Measurements from ENCODE around the gene EMC9.
A peak's percentile ranks its signal among the peaks of the same experiment; 100 is the strongest.

The EMC9 gene

DNA sequence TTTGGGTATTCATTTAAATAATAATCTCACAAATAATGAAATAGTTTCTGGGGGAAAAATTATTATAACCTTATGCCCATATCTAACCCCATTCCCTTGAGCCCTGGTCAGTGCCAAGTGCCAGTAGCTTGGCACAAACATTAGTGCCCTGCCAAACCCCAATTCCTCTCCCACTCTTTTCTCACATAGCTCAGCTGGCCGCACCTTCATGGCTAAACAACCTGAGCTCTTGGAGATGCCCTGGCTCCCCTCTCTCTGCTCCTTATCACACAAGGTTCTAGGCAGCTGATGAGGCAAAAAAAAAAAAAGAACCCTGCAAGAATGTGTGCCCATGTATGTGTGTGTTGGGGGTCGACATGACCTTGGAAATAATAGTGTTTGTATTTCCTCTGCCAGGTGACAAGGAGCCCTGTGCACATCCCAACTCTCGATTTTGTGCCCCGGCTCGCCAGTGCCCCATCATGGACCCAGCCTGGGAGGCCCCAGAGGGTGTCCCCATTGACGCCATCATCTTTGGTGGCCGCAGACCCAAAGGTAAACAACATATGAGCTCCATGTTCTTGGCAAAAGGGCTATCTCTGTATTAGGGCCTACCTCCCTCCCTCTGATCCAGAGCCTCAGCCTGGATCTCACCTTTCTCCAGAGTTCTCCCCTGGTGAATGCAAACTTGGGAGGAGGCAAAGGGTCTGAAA lies 38.9 kb downstream of the EMC9 start:
- DNase-seq: no peak

DNA sequence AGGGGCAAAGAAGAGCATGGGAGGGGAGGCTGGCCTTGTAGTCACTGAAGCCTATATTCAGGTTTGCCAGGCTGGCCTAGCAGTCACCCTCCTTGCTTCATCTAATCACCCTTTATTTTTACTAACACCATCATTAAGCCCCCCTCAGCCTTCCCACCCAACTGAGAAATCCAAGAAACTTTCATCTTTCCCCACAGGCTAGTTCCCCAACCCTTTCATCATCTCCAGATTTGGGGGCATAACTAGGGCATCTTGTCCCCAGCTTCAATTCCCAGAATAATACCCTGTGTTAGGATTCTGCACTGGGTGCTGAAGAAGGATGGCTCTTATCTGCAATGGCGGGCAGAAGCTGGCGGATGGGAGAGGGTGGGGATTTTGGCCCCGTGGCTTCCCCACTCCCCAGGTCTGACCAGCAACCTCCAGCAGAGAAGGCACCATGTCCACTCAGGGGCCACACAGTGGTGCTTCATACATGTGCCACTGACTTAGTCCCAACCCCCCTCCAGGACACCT lies 40.4 kb downstream of the EMC9 start:
- no peak for DNase-seq

DNA sequence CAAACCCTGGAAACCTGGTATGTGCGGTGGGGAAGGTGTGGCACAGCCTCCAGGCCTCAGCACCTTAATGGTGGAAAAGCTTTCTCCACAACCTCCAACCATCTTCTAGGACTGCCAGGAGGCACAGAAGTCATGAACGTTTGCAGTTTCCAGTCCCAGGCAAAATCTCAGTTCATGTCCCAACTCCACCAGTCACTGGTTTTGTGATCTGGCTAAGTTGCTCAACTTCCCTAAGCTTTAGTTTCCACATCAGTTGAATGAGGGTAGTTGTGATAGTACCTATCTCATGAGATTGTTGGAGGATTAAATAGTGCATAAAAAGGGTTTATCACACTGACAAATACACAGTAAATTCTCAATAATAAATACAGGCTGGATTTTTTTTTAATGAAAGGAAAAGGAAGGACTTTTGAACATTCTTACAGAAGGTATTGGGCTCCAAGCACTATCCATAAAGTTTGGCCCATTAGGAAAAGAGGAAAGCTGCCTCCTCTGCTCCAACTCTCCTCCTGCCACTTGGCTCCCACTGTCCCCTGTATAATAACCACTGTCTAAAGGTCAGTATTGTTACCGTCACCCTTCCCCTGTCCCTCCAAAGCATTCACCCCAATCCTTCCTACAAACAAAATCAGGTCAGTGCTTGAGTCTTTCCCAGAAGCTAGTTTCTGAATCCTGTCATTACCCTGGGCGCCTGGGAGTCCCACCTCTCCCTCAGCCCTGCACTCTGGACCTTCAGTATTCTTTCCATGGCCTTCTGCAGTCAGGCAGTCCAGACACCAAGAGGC lies 41.0 kb downstream of the EMC9 start:
- no peak for DNase-seq

DNA sequence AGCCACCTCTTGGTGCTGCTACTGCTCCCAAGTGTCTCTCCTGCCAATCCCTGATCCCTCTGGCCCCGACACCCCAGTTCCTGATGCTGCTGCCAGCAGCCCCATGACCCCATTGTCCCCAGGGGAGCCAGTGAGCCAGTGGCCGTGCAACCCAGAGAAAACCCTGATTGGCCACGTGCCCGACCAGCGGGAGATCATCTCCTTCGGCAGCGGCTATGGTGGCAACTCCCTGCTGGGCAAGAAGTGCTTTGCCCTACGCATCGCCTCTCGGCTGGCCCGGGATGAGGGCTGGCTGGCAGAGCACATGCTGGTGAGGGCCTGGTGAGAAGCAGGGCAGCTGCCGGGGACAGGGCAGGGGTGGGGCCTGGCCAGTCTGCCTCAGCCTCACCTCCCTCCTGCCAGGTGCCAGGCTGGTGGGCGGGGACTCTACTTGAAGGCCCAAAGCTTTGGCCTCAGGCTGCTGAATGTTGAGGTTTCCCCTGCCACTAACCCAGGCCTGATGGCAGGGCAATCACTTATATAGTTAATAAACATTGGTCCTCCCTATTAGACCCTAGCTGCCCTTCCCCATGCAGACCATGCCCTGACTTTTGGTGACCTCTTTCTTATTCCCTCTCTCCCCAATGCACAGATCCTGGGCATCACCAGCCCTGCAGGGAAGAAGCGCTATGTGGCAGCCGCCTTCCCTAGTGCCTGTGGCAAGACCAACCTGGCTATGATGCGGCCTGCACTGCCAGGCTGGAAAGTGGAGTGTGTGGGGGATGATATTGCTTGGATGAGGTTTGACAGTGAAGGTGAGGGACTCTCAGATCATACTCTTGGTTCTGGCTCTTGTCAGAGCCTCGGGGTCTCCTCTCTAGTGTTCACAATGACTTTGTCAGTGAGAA lies 42.2 kb downstream of the EMC9 start:
- no peak for DNase-seq

GRCh38 chr14:24098229-24098926 lies 43.0 kb downstream of the EMC9 start:
- no peak for DNase-seq

DNA sequence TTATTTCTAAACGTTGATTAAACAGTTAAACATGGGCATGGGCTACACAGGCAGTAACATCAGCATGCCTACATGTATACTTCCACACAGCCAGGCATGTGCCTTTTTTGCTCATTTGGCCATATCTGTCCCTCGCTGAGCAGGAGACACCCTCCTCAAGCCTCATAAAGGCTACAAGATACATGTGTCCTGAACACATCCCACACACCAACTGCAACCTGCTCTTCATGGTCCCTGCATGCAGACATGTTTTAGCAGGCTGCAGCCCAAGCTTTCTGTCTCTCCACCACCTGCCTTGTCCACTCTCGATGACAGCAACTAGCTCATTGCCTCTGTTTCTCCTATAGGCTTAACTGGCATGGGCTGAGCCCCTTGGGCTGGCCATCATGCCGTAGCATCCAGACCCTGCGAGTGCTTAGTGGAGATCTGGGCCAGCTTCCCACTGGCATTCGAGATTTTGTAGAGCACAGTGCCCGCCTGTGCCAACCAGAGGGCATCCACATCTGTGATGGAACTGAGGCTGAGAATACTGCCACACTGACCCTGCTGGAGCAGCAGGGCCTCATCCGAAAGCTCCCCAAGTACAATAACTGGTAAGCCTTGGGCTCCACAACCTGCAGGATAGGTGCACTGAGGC lies 44.7 kb downstream of the EMC9 start:
- DNase-seq: no peak

- DNase-seq: peak; percentile 47 to 57
Measured at GRCh38 chr14:24095271-24096068, 45.9 kb downstream of the EMC9 start.

DNA sequence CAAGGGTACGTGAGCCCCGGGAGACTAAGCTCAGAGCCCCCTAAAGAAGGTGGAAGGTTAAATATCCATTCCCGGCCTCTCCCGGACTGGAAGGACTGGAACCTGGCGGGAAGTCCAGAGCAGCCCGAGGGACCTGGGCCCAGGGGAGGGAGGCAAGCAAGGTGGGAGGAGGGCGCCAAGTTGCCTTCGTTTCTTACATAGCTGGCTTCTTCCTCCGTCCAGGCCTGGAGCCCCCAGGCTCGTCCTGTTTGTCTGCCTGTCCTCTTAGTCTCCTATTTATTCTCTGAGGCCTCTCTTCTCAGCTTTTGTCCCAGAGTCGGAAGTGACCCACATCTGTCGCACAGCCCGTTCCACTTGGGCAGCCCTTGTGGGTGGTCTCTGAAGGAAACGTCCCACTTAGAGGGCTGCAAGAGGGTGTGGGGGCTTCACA lies 46.5 kb downstream of the EMC9 start:
- no peak for DNase-seq

- peak; percentile 76 to 80 for DNase-seq
Measured at GRCh38 chr14:24093901-24094840, 47.2 kb downstream of the EMC9 start, which contains the start of gene PCK2. PCK2 (plus strand) TSS chr14:24094311; CDS start chr14:24094406, 95 bp downstream.

- DNase-seq: no peak
Measured at GRCh38 chr14:24093207-24093900, 48.0 kb downstream of the EMC9 start.

- DNase-seq: no peak
Measured at GRCh38 chr14:24092505-24093206, 48.7 kb downstream of the EMC9 start.

DNA sequence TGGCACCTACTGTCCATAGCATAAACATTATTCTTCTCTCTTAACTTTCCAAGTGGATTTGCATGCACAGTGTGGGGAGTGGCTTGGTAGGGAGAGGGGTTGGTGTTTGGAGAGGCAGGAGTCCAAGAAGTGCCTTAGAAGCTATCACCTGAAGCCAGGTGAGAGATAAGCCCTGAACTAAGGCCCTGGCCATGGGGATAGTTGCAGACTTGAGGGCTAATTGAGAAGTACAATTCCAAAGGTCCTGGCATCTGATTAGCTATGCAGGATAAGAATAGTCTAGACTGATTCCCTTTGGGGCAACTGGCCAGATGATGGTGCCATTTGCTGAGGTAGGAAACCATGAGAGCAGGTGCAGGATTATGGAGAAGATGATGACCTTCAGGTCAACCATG lies 49.3 kb downstream of the EMC9 start:
- no peak for DNase-seq

GRCh38 chr14:24089890-24090289 lies 51.5 kb downstream of the EMC9 start:
- DNase-seq: no peak

Measured in CD4-positive, alpha-beta T cell treated with Interferon alpha-2 for 1 hour (primary cell).